HG02885 (cell line): ENCODE results near the gene TSPAN31.
A peak's percentile ranks its signal among the peaks of the same experiment; 100 is the strongest.
"Not testable (repeated sequence)": the region's sequence is repeated elsewhere in the genome, so short reads cannot be mapped to it uniquely, and the experiment has no call there.

Experiments
- ATAC-seq: cut with Tn5 transposase; IDR thresholded peaks from one replicate; pipeline ENCODE4 v1.9.1; 2021; ENCODE audit warnings: mild to moderate bottlenecking; ENCODE audit not compliant: unreplicated experiment, poor library complexity

The TSPAN31 gene

DNA sequence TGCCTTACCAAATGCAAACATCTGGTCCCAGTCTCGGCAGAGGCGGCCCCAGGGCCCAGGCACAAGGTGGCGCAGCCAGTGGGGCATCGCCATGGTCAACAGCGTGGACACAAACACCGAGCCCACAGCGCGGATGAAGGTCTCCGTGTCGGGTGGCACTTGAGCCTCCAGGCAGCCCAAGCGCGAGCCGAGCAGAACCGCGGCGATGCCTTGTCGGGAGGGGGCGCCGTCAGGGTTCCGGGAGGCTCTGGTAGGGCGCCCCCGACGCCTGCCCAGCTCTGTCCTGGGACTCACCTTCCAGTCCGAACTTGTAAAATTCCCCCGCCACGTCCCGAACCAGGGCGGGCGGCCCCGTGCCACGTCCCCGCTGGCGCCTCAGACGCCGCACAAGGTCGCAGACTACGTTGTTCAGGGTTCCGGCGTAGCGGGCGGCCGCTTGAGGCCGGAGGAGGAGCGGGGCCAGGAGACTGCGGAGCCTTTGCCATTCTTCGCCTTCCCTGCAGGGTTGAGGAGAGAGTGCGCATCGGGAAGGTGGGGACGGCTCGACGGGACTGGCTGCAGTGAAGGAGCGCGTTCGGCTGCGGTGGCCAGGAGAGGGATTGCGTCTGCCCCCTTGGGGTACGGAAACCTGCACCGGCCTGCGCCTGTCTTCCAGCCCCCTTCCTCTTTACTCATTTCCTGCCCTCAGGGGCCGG, 20.3 kb downstream of the TSPAN31 start:
- peak; percentile 76 for ATAC-seq

- no peak for ATAC-seq
Measured at GRCh38 chr12:57765698-57766463, 21.0 kb downstream of the TSPAN31 start.

DNA sequence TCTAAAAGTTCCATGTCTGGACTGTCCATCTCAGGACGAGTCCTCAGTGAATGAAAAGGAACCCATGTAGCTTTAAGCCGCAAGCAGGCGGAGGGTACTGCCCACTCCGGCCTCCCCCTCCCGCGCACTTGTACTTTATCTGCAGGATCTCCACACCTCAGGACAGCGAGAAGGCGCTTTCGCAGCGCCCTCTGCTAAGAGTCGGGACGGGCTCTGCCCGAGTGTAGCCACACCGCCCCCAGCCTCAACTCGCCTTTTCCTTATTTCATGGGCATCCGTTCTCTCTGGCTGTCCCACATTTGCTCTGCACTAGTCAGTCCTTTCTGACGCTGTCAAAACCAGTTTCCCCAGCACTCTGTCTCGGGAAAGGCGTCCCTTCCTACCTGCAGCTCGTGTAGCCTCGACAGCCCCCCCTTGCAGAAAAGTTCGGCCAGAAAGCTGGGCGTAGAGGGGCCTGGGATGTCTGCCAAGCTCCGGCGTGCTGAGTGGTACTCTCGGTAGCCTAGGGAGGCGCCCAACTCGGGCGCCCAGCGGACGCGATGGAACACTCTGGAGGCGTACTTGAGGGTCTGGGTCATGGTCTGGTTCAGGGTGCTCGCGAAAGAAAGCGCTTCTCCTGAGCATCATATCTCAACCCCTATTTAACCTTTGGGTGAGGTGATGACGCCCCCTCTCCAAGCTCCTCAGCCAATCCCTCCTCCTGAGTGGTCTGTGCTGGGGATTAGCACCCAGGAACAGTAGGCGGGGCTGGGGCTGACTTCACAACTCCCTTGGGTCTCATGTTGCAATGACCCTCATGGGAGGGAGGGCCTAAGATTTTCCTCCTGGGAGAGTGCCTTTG, 21.8 kb downstream of the TSPAN31 start, which contains the start of gene CYP27B1:
Gene CYP27B1, minus strand, starts transcription at position 615 of the 841 bp plus-strand sequence. Its CDS starts 37 bp downstream, at position 578.
- no peak for ATAC-seq

DNA sequence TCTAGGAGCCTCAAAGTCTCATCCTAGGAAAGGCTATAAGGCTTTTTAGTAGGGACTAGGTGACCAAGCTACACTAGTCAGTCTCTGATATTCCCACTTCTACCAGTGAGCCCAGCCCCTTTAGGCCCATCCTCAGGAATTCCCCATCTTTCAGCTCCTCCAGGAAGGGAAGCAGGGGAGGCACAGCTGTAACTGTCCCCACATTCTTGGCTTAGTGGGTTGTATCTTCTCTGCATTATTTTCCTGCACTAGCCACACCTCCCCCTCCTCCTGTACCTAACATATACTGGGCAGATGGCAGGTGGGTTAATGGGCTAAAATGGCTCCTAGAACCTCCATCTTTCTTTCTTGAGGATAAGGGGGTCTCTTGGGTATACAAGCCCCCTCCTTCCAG, 22.5 kb downstream of the TSPAN31 start:
- ATAC-seq = no peak

- no peak for ATAC-seq
Measured at GRCh38 chr12:57767876-57768275, 23.0 kb downstream of the TSPAN31 start.

GRCh38 chr12:57769594-57769993, 24.8 kb downstream of the TSPAN31 start:
- ATAC-seq = no peak

GRCh38 chr12:57770734-57771133, 25.9 kb downstream of the TSPAN31 start:
- no peak for ATAC-seq

GRCh38 chr12:57771236-57771872, 26.5 kb downstream of the TSPAN31 start:
- peak; percentile 80 for ATAC-seq

DNA sequence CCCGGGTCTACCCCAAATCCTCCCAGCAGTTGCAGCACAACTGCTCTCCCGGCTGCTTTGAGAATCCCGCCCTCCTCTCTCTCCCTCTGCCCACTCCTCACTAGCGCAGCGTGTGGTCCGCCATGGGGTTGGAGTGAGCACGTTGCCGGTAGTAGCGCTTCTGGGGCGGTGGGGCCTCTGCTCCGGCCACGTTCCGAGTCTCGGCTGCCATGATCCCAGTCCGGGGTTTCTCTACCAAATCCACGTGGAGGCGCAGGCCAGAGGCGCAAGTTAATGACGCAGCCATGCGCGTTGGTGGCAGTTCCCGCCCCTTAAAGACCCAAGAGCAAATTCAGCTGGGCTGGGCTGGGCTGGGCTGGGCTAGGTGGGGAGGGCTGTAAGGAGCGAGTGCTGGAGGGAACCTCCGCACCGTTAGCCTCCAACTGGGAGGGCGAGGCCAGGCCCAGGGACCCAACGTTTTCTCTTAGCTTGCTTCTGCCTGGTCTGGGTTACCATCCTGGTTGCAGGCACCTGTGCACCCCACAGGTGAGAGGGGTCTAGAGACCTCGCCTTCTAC, 27.1 kb downstream of the TSPAN31 start, which contains the start of gene METTL1:
Gene METTL1, minus strand, starts transcription at position 233 of the 556 bp plus-strand sequence. Its CDS starts 22 bp downstream, at position 211.
- ATAC-seq = peak; percentile 84

DNA sequence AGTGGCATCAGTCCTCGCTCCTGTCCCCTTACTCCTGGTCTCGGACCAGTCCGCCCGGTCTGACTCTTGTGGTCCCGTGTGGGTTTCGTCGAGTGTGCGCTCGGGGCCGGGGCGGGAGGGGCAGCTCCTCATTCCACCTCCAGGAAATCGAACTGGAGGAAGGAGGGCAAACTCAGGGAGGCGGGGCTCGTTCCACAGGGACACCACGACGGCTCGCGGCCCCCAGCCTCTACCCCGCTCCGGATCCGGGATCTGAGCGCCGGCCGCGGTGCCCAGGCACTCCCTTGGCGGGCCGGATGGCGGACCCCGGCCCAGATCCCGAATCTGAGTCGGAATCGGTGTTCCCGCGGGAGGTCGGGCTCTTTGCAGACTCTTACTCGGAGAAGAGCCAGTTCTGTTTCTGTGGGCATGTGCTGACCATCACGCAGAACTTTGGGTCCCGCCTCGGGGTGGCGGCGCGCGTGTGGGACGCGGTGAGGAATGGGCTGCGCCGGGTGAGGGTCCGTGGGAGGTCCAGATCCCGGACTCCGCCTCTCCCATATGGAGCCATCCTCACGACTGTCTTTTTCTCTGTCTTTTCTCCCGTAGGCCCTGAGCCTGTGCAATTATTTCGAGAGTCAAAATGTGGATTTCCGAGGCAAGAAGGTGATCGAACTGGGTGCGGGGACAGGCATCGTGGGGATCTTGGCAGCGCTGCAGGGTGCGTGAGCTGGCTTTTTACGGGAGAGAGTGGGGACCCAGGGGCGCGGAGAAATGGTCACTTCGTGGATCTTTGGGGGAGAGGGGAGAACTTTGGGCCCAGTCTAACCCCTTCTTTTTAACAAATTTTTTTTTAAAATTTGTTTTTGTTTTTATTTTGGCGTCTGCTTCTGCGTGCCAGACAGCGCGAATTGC, 27.8 kb downstream of the TSPAN31 start, which contains the start of gene EEF1AKMT3:
Gene EEF1AKMT3, plus strand, starts transcription at position 186 of the 894 bp plus-strand sequence. Its CDS starts 111 bp downstream, at position 297.
- ATAC-seq = peak; percentile 4

DNA sequence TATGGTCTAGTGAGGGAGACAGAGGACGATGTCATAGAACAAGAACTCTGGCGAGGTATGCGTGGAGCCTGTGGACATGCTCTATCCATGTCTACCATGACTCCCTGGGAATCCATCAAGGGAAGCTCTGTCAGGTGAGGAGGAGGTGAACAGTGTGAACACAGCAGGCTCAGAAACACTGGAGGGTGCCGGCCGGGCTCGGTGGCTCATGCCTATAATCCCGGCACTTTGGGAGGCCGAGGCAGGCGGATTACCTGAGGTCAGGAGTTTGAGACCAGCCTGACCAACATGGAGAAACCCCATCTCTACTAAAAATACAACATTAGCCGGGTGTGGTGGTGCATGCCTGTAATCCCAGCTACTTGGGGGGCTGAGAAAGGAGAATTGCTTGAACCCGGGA, 29.8 kb downstream of the TSPAN31 start:
- not testable (repeated sequence) for ATAC-seq

GRCh38 chr12:57775044-57775443, 30.2 kb downstream of the TSPAN31 start:
- no peak for ATAC-seq

GRCh38 chr12:57775563-57776246, 30.9 kb downstream of the TSPAN31 start:
- ATAC-seq = no peak

DNA sequence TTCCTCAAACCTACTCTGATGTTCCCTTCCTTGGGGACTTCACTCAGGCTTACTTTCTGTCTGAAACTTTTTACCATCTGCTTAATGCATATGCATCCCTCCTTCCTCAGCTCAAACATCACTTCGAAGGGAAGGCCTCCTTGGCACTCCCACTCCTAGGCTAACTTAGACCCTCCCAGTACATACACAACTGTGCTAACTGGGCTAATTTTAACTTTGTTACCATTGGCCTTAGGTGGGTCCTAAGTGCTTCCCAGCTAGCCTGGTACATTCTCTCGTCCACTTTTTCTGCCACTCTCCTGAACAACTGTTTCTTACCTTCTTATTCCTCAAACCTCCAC, 31.4 kb downstream of the TSPAN31 start:
- no peak for ATAC-seq

DNA sequence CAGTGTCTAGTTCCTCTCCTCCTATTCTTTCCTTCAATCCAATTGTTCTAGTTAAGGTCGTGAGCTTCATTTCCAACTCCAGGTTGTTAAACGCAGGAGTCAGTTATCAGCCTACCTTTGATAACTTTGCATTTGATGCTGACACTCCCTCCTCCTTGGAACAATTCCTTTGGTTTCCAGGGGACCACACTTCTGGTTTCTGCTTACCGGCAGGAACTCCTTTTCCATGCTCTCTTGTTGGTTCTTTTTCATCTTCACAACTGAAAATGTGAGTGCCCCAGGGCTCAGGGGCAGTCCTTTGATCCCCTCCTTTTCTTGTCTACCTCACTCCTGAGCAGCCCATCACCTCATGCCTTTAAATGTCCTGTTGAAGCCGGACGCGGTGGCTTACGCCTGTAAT, 32.5 kb downstream of the TSPAN31 start:
- no peak for ATAC-seq

GRCh38 chr12:57777911-57778310, 33.1 kb downstream of the TSPAN31 start:
- ATAC-seq = no peak

GRCh38 chr12:57779736-57780135, 34.9 kb downstream of the TSPAN31 start:
- no peak for ATAC-seq

GRCh38 chr12:57780284-57780897, 35.6 kb downstream of the TSPAN31 start:
- ATAC-seq = no peak
